Midbrain (tissue), 1 donor: ENCODE measurements around the gene PRND.
"Not testable (repeated sequence)": the region's sequence is repeated elsewhere in the genome, so short reads cannot be mapped to it uniquely, and the experiment has no call there.

ENCODE experiments used
- DNase-seq: peaks from one replicate; lab custom pipeline; 2025; lab: John Stamatoyannopoulos, UW

The PRND gene

GRCh38 chr20:4721719-4722118, at the start of gene PRND:
TSS of gene PRND (plus strand) at chr20:4721909. CDS start at chr20:4724552, 2,643 bp downstream.
- no peak for DNase-seq

GRCh38 chr20:4672948-4673347, 48.8 kb upstream of the PRND start:
- no peak for DNase-seq

GRCh38 chr20:4673371-4674001, 48.2 kb upstream of the PRND start:
- DNase-seq = no peak

GRCh38 chr20:4674672-4675071, 47.0 kb upstream of the PRND start:
- no peak for DNase-seq

GRCh38 chr20:4677846-4678245, 43.9 kb upstream of the PRND start:
- no peak for DNase-seq

- DNase-seq = peak; percentile 3
These were observed 40.3 kb upstream of the PRND start for GRCh38 chr20:4681401-4681800.

- peak; percentile 7 for DNase-seq
These were observed 39.7 kb upstream of the PRND start for GRCh38 chr20:4681991-4682401.

GRCh38 chr20:4682682-4683081, 39.0 kb upstream of the PRND start:
- no peak for DNase-seq

GRCh38 chr20:4683261-4683660, 38.4 kb upstream of the PRND start:
- DNase-seq = no peak

GRCh38 chr20:4684837-4685413, 36.8 kb upstream of the PRND start:
- DNase-seq = no peak

GRCh38 chr20:4685923-4686221, 35.8 kb upstream of the PRND start:
- no peak for DNase-seq

GRCh38 chr20:4688305-4688704, 33.4 kb upstream of the PRND start:
- DNase-seq = no peak

GRCh38 chr20:4689220-4689619, 32.5 kb upstream of the PRND start:
- peak; percentile 24 for DNase-seq

GRCh38 chr20:4691753-4692152, 30.0 kb upstream of the PRND start:
- DNase-seq = no peak

GRCh38 chr20:4694076-4694475, 27.6 kb upstream of the PRND start:
- DNase-seq = no peak

- no peak for DNase-seq
These were observed 24.4 kb upstream of the PRND start for GRCh38 chr20:4697189-4697830.

GRCh38 chr20:4697831-4698221, 23.9 kb upstream of the PRND start:
- DNase-seq = no peak

- no peak for DNase-seq
These were observed 22.5 kb upstream of the PRND start for GRCh38 chr20:4699216-4699615.

GRCh38 chr20:4699957-4700356, 21.8 kb upstream of the PRND start:
- DNase-seq = no peak

- no peak for DNase-seq
These were observed 19.0 kb upstream of the PRND start for GRCh38 chr20:4702562-4703280.

GRCh38 chr20:4703281-4703676, 18.4 kb upstream of the PRND start:
- no peak for DNase-seq

GRCh38 chr20:4706941-4707340, 14.8 kb upstream of the PRND start:
- DNase-seq = not testable (repeated sequence)

GRCh38 chr20:4708036-4708435, 13.7 kb upstream of the PRND start:
- no peak for DNase-seq
